Endothelial cell of umbilical vein (primary cell): ENCODE measurements around the gene DDR2. TPM values are rescaled to one million over a fixed set of nuclear protein-coding genes. Genes with fewer than 3 reads are reported as not detected.

ENCODE experiments used
- BruUV-seq: library from RNA; stranded (reverse); fragments of 400-500 nt; replicated peaks from 2 replicates; lab custom pipeline; 2021; lab: Mats Ljungman, UMichigan
- CTCF ChIA-PET: fragments of 300-600, 350-600 bp; sonication (Branson Sonifier 250); formaldehyde crosslinking; loops from one replicate; lab custom pipeline; 2021; ENCODE audit warnings: antibody characterized with exemption, inconsistent platforms; lab: Charles Lee
- POLR2A ChIA-PET: fragments of 300-600, 350-600 bp; sonication (Branson Sonifier 250); formaldehyde crosslinking; loops from one replicate; lab custom pipeline; 2021; ENCODE audit warnings: antibody characterized with exemption, inconsistent platforms; lab: Charles Lee
- DNase-seq: peaks from one replicate; pipeline ENCODE4 v3.0.0-alpha.2; 2011; ENCODE audit warnings: low read depth, low spot score
- FAIRE-seq: peaks from 2 replicates; lab custom pipeline; 2011; peaks lifted over from hg19 to GRCh38; lab: Jason Lieb, UNC
- H2AFZ ChIP-seq: 2 replicates; pipeline ENCODE4 v1.6.0; 2012; ENCODE audit warnings: low read depth, low read length, control low read depth, inconsistent platforms
- H3K27ac ChIP-seq: 2 replicates; pipeline ENCODE4 v1.5.1; 2011; ENCODE audit warnings: low read depth, mild to moderate bottlenecking, control low read depth, low read length, moderate library complexity; ENCODE audit not compliant: insufficient read depth
- H3K27me3 ChIP-seq, 2 experiments: 2 replicates each; pipeline versions ENCODE4 v1.6.0 to v1.6.1; 2011; ENCODE audit warnings: low read length in 2 of 2, mixed read lengths in 1 of 2; ENCODE audit not compliant: control insufficient read depth in 2 of 2, insufficient read depth in 2 of 2
- H3K36me3 ChIP-seq, 2 experiments: 2 replicates in 1 of 2; 3 replicates in 1 of 2; pipeline ENCODE4 v1.5.1; 2011; ENCODE audit warnings: low read length in 2 of 2, mild to moderate bottlenecking in 1 of 2, moderate library complexity in 1 of 2; ENCODE audit not compliant: control insufficient read depth in 2 of 2, insufficient read depth in 2 of 2; ENCODE audit errors: extremely low read depth in 1 of 2
- H3K4me1 ChIP-seq: 3 replicates; pipeline ENCODE4 v1.5.1; 2011; ENCODE audit warnings: mild to moderate bottlenecking, low read length; ENCODE audit not compliant: control insufficient read depth, insufficient read depth; ENCODE audit errors: extremely low read depth
- H3K4me2 ChIP-seq: 2 replicates; pipeline ENCODE4 v1.6.1; 2011; ENCODE audit warnings: low read length, control low read depth, mixed read lengths; ENCODE audit not compliant: insufficient read depth
- H3K4me3 ChIP-seq, 3 experiments: fragments of 200-600 bp in 1 of 3; sonication (generic), shearing (Covaris generic) in 1 of 3; replicated peaks in 1 of 3; 2 replicates each; pipeline ENCODE4 v1.5.1; 2011 to 2016; ENCODE audit warnings: control low read depth in 3 of 3, low read length in 3 of 3, mild to moderate bottlenecking in 2 of 3, inconsistent platforms in 1 of 3, low read depth in 1 of 3, moderate library complexity in 1 of 3; ENCODE audit not compliant: insufficient read depth in 1 of 3
- H3K79me2 ChIP-seq: 2 replicates; pipeline ENCODE4 v1.6.0; 2012; ENCODE audit warnings: low read length, inconsistent platforms; ENCODE audit not compliant: control insufficient read depth, insufficient read depth
- H3K9ac ChIP-seq: replicated peaks from 2 replicates; pipeline ENCODE3; 2011; ENCODE audit warnings: low read length, control low read depth; ENCODE audit not compliant: insufficient read depth; ENCODE audit errors: extremely low read depth
- H3K9me1 ChIP-seq: replicated peaks from 3 replicates; pipeline ENCODE4 v1.6.0; 2011; ENCODE audit warnings: mild to moderate bottlenecking, low read length; ENCODE audit not compliant: control insufficient read depth, insufficient read depth; ENCODE audit errors: extremely low read depth
- H3K9me3 ChIP-seq: replicated peaks from 2 replicates; pipeline ENCODE4 v1.5.1; 2012; ENCODE audit warnings: low read length, inconsistent platforms; ENCODE audit not compliant: control insufficient read depth, insufficient read depth
- H4K20me1 ChIP-seq: replicated peaks from 2 replicates; pipeline ENCODE3; 2011; ENCODE audit warnings: mild to moderate bottlenecking, low read length; ENCODE audit not compliant: control insufficient read depth, insufficient read depth; ENCODE audit errors: extremely low read depth
- CTCF ChIP-seq, 2 donors: IDR thresholded peaks; 1 replicate in 1 of 2; 2 replicates in 1 of 2; pipeline ENCODE4 v1.5.1; 2011; ENCODE audit warnings: low read length in 2 of 2, mild to moderate bottlenecking in 2 of 2, moderate library complexity in 2 of 2, control low read depth in 1 of 2, inconsistent platforms in 1 of 2, low read depth in 1 of 2; ENCODE audit not compliant: insufficient read depth in 1 of 2; ENCODE audit errors: extremely low read depth in 1 of 2
- EZH2 ChIP-seq: IDR thresholded peaks from 2 replicates; pipeline ENCODE4 v1.6.1; 2012; ENCODE audit warnings: borderline replicate concordance, low read depth, mild to moderate bottlenecking, moderate library complexity, low read length, inconsistent platforms; ENCODE audit not compliant: severe bottlenecking
- FOS ChIP-seq: IDR thresholded peaks from 2 replicates; pipeline ENCODE4 v1.6.1; 2011; ENCODE audit warnings: mild to moderate bottlenecking, low read length, moderate library complexity, borderline replicate concordance; ENCODE audit not compliant: insufficient read depth
- GATA2 ChIP-seq: IDR thresholded peaks from 2 replicates; pipeline ENCODE4 v1.7.0; 2011; ENCODE audit warnings: low read depth, mild to moderate bottlenecking, moderate library complexity, mixed read lengths, low read length; ENCODE audit not compliant: insufficient read length, insufficient read depth
- JUN ChIP-seq: IDR thresholded peaks from 2 replicates; pipeline ENCODE4 v1.6.1; 2011; ENCODE audit warnings: borderline replicate concordance, low read depth; ENCODE audit not compliant: insufficient read length, insufficient read depth
- MAX ChIP-seq: IDR thresholded peaks from 2 replicates; pipeline ENCODE4 v1.6.1; 2011; ENCODE audit not compliant: insufficient read depth, insufficient read length
- MYC ChIP-seq: IDR thresholded peaks from one replicate; pipeline ENCODE4 v1.6.1; 2011; ENCODE audit warnings: mild to moderate bottlenecking, low read depth, low read length
- POLR2A ChIP-seq: IDR thresholded peaks from 2 replicates; pipeline ENCODE4 v1.6.1; 2012; ENCODE audit warnings: low read depth, mild to moderate bottlenecking, control low read depth, low read length
- POLR2AphosphoS5 ChIP-seq: IDR thresholded peaks from 2 replicates; pipeline ENCODE4 v1.6.1; 2012; ENCODE audit warnings: low read depth, mild to moderate bottlenecking, control low read depth, low read length, moderate library complexity; ENCODE audit not compliant: insufficient read depth
- dilution Hi-C: fragments of 300-500 bp; cut with MboI; formaldehyde crosslinking; loops from one replicate; pipeline ENCODE4 v1.15.0; 2019; ENCODE audit warnings: low sequenced_read_pairs; ENCODE audit not compliant: extremely low pct_ligation_motif_present
- intact Hi-C: fragments of 100-400 bp; cut with micrococcal nuclease; formaldehyde crosslinking; loops from one replicate; pipeline ENCODE4 v1.10.0; 2022
- polyA plus RNA-seq, 4 experiments: library from polyadenylated mRNA; depleted of rRNA in 3 of 4; stranded (reverse) in 3 of 4; unstranded in 1 of 4; fragments of >200 nt; gene quantifications; 2 replicates each; pipeline versions ENCODE4 v1.2.1 to v1.2.3, GENCODE V29; 2011 to 2012; ENCODE audit warnings: missing spikeins in 1 of 4
- total RNA-seq: library from RNA; stranded (reverse); gene quantifications from 2 replicates; pipeline ENCODE4 v1.2.3, GENCODE V29; 2021

DDR2 gene
- total and polyA plus RNA-seq, 2 donors (not counting 3 experiments of a cell fraction or from before 2014, with no cell fraction given): 27.8 to 30.8 TPM

GRCh38 chr1:162822391-162823200, 190.3 kb downstream of the DDR2 start:
- H3K9me1 ChIP-seq: no peaks in the 10 kb centered on the region
- peaks cover 16% of the 10 kb centered on the region for H3K4me1 ChIP-seq
- no peaks in the 10 kb centered on the region for H3K79me2 ChIP-seq
- ChIA-PET POLR2A (no interaction called here), CTCF (interaction anchor here (0.6 to 1.9 kb wide), 7 partner anchors 11 to 493 kb away, joined by 3 to 13 read pairs (median 5); partner anchors contain the start of gene RGS5)
- no TSS peak for BruUV-seq
- H3K36me3 ChIP-seq: no peaks in the 10 kb centered on the region
- FAIRE-seq: no peak
- intact Hi-C loops (no loop called here), dilution Hi-C loops (no loop called here)
- peak in 1 of 2 donors; percentile 2 for TF ChIP-seq CTCF (IDR thresholded peaks at IDR 0.05; ENCODE audit: extremely low read depth in 1 of 2, insufficient read depth in 1 of 2, low read depth in 1 of 2, low read length in 2 of 2)
- no peak for TF ChIP-seq POLR2A
- H4K20me1 ChIP-seq: no peaks in the 10 kb centered on the region
- H3K9ac ChIP-seq: peak overlapping the region; percentile 30
- H3K4me2 ChIP-seq: peak overlapping the region; percentile 76
- H3K4me3 ChIP-seq: peak overlapping the region; percentile 13 to 42 (median 41)
- peak overlapping the region; percentile 94 for H2AFZ ChIP-seq
- H3K27me3 ChIP-seq: no peaks in the 10 kb centered on the region
- H3K27ac ChIP-seq: no peak overlapping the region
- peak; percentile 25 for DNase-seq
- no peaks in the 10 kb centered on the region for H3K9me3 ChIP-seq

GRCh38 chr1:162823231-162823630, 191.0 kb downstream of the DDR2 start:
- FAIRE-seq: peak; percentile 15
- H3K4me2 ChIP-seq: peak overlapping the region; percentile 76
- no TSS peak for BruUV-seq

More at GRCh38 chr1:162823231-162823630, 191.0 kb downstream of the DDR2 start:
- H2AFZ ChIP-seq: peak overlapping the region; percentile 94
- ChIA-PET CTCF (interaction anchor here (1.1 to 1.9 kb wide), 3 partner anchors 11 to 492 kb away, joined by 3 to 13 read pairs (median 5); no protein-coding TSS in a partner anchor), POLR2A (no interaction called here)
- no peak overlapping the region for H3K4me3 ChIP-seq
- no peak overlapping the region for H3K27ac ChIP-seq
- H3K9ac ChIP-seq: no peak overlapping the region
- no peaks in the 10 kb centered on the region for H3K9me1 ChIP-seq
- H3K79me2 ChIP-seq: no peaks in the 10 kb centered on the region
- H3K27me3 ChIP-seq: no peaks in the 10 kb centered on the region
- TF ChIP-seq EZH2 (no peak), MYC (no peak), FOS (peak; percentile 36), CTCF (IDR thresholded peaks at IDR 0.05; ENCODE audit: extremely low read depth in 1 of 2, insufficient read depth in 1 of 2, low read depth in 1 of 2, low read length in 2 of 2) (no peak), JUN (no peak), POLR2AphosphoS5 (no peak), MAX (no peak), GATA2 (no peak), POLR2A (no peak)
- DNase-seq: peak; percentile 14
- intact Hi-C loops: no loop called here
- peaks cover 16% of the 10 kb centered on the region for H3K4me1 ChIP-seq
- H3K36me3 ChIP-seq: no peaks in the 10 kb centered on the region
- no peaks in the 10 kb centered on the region for H3K9me3 ChIP-seq
- dilution Hi-C loops: no loop called here
- no peaks in the 10 kb centered on the region for H4K20me1 ChIP-seq
